Nephron (organoid): ENCODE results near the gene FAM120B.

Experiments
- H3K27ac Mint-ChIP-seq, 3 experiments: 2 replicates each; pipeline ENCODE4 v1.8.0; 2020; ENCODE audit warnings: mixed read lengths in 3 of 3, mild to moderate bottlenecking in 2 of 3, moderate library complexity in 1 of 3
- H3K27me3 Mint-ChIP-seq: 2 replicates; pipeline ENCODE4 v1.8.0; 2021; ENCODE audit warnings: low read depth, mild to moderate bottlenecking, moderate library complexity, mixed read lengths
- H3K36me3 Mint-ChIP-seq: 2 replicates; pipeline ENCODE4 v1.8.0; 2020; ENCODE audit warnings: low read depth, mixed read lengths
- H3K4me1 Mint-ChIP-seq: 2 replicates; pipeline ENCODE4 v1.8.0; 2020; ENCODE audit warnings: mixed read lengths
- H3K4me3 Mint-ChIP-seq, 3 experiments: 2 replicates each; pipeline ENCODE4 v1.8.0; 2020; ENCODE audit warnings: mild to moderate bottlenecking in 3 of 3, mixed read lengths in 3 of 3, moderate library complexity in 2 of 3
- H3K9me3 Mint-ChIP-seq: 2 replicates; pipeline ENCODE4 v1.8.0; 2020; ENCODE audit warnings: mixed read lengths
- TF ChIP-seq, protein P1 (sequence below), 3 experiments: fragments of 200-600 bp; sonication (generic); IDR thresholded peaks; one replicate each; pipeline ENCODE4 v1.5.0; 2021; ENCODE audit warnings: antibody characterized with exemption in 3 of 3; ENCODE audit not compliant: unreplicated experiment in 3 of 3

Gene FAM120B

DNA sequence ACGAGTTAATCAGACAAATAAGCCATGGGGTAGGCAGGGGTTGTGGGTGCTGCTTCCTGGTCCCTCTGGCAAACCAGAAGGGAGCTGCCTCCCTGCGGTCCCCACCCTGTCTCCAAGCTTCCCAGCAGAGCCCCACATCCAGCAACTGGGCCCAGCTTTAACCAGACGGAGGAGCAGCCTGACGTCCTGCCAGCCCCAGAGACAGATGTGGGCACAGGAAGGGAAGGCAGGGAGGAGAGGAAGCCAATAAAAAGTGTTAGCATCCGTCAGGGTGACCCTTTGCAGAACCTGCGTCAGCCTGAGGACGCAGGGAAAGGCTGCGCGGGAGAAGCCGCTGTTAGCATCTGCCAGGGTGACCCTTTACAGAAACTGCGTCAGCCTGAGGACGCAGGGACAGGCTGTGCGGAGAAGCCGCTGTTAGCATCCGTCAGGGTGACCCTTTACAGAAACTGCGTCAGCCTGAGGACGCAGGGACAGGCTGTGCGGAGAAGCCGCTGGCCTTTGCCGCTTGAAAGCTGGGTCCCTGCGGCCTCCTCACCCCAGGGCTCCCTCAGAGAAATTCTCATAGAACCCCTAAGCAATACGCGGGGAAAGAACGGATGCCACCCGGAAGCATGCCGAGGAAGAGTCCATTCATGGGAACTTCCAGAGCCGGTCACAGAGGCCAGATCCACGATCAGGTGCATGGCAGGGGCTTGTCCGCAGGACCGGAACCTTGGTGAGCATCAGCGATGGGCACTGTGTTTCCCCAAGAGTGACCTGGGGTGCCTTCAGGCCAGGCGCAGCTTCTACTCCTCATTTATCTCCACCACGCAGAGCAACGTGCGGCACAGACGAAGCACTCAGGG lies 31.6 kb upstream of the FAM120B start:
- no peak overlapping the region for H3K4me3 Mint-ChIP-seq

DNA sequence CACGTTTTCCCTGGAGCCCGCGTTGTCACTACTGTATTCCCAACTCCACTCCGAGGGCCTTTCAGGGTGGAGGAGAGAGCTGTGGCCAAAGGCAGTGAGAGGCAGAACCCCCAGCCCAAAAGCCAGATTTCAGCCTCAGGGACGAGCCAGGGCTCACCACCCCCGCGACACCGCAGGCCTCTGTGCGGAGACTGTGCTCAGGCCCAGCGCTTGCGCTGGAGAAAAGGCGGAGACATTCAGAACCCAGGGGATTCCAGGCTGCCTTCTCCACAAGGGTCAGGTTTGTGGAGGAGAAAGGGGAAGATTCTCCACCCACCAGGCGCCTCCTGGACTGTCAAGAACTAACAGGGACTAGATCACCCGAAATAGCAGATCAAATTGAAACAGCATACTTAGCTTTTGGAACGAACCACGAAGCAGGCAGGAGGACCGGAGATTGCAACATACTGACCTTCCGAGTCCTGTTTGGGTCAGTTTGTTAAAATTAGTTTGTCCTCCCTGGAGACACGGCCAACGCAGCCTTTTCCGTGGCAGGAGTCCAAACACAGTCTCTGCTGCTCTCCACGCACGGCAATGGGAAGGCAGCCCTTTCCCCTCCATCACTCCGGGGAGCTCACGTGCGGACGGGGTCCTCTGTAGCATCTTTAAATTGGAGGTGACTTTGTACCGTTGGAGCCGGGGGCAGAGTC lies 30.0 kb upstream of the FAM120B start:
- no peak overlapping the region for H3K4me3 Mint-ChIP-seq
- H3K27ac Mint-ChIP-seq, result no peak overlapping the region
- TF ChIP-seq, protein P1, sequence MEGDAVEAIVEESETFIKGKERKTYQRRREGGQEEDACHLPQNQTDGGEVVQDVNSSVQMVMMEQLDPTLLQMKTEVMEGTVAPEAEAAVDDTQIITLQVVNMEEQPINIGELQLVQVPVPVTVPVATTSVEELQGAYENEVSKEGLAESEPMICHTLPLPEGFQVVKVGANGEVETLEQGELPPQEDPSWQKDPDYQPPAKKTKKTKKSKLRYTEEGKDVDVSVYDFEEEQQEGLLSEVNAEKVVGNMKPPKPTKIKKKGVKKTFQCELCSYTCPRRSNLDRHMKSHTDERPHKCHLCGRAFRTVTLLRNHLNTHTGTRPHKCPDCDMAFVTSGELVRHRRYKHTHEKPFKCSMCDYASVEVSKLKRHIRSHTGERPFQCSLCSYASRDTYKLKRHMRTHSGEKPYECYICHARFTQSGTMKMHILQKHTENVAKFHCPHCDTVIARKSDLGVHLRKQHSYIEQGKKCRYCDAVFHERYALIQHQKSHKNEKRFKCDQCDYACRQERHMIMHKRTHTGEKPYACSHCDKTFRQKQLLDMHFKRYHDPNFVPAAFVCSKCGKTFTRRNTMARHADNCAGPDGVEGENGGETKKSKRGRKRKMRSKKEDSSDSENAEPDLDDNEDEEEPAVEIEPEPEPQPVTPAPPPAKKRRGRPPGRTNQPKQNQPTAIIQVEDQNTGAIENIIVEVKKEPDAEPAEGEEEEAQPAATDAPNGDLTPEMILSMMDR (IDR thresholded peaks at IDR 0.05; ENCODE audit: unreplicated experiment in 3 of 3), result no peak
- H3K9me3 Mint-ChIP-seq, result no peaks in the 10 kb centered on the region
- peaks cover 34% of the 10 kb centered on the region for H3K27me3 Mint-ChIP-seq
- H3K36me3 Mint-ChIP-seq, result peaks cover under 1% of the 10 kb centered on the region
- H3K4me1 Mint-ChIP-seq, result peaks cover 48% of the 10 kb centered on the region

More for the DNA sequence above, 31.6 kb upstream of the FAM120B start:
- H3K36me3 Mint-ChIP-seq, result no peaks in the 10 kb centered on the region
- H3K27ac Mint-ChIP-seq, result no peak overlapping the region
- peaks cover 44% of the 10 kb centered on the region for H3K4me1 Mint-ChIP-seq
- no peaks in the 10 kb centered on the region for H3K9me3 Mint-ChIP-seq
- peaks cover 23% of the 10 kb centered on the region for H3K27me3 Mint-ChIP-seq
- TF ChIP-seq, protein P1 (IDR thresholded peaks at IDR 0.05; ENCODE audit: unreplicated experiment in 3 of 3), result no peak

DNA sequence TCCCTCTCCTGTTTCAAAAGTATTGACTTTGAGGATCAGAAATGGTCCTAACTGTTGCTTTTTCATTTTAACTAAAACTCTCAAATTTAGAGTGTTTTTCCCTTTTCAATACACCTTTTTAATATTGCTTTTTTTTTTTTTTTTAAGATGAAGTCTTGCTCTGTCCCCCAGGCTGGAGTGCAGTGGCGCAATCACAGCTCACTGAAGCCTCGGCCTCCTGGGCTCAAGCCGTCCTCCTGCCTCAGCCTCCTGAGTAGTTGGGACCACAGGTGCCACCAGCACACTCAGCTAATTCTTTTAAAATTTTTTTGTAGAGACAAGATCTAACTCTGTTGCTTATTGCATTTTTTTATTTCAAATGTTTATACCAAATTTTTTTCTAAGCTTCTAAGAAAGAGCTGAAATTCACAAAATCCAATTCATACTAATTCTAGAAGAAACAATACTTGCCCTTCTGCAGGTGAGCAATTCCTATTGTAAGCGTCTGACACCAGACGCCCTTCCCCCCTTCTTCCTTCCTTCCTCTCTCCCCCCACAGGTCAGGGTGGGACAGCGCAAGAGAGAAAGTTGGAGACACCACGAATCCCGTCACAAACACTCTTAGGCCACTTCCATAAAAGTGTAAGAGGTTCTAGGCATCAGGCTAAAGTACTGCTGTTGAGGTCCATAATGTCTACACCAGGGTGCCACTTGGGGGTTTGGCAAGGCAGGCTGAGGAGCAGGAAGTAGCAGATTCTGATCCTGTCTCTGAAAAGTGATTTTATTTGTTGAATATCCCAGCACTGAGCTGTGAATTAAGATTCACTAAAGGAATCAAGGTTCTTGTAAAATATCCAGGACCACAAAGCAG lies 28.4 kb upstream of the FAM120B start:
- Mint-ChIP-seq H3K27ac (no peak overlapping the region), H3K27me3 (peaks cover 37% of the 10 kb centered on the region), H3K9me3 (no peaks in the 10 kb centered on the region), H3K4me3 (no peak overlapping the region), H3K36me3 (peaks cover 9% of the 10 kb centered on the region), H3K4me1 (peaks cover 43% of the 10 kb centered on the region)
- TF ChIP-seq, protein P1 (IDR thresholded peaks at IDR 0.05; ENCODE audit: unreplicated experiment in 3 of 3), result no peak

DNA sequence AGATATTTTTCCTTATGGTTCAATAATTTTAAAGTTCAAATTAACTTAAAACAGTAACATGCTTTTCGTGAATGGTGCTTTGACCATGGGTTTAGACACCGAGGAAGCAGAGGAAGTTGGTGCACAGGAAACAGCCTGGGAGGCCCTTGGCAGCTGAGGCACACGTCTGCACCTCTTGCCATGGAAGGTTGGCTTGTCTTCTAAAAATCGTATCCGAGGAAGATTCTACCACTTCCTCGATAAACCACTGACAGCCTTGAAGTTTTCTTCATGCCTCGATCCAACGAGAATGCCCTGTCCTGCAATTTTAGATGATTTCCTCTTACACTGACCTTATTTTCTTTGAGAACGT lies 27.8 kb upstream of the FAM120B start:
- peaks cover 39% of the 10 kb centered on the region for H3K4me1 Mint-ChIP-seq
- H3K4me3 Mint-ChIP-seq, result no peak overlapping the region
- H3K9me3 Mint-ChIP-seq, result no peaks in the 10 kb centered on the region
- H3K27me3 Mint-ChIP-seq, result peaks cover 34% of the 10 kb centered on the region
- H3K36me3 Mint-ChIP-seq, result peaks cover 9% of the 10 kb centered on the region
- TF ChIP-seq, protein P1 (IDR thresholded peaks at IDR 0.05; ENCODE audit: unreplicated experiment in 3 of 3), result no peak
- H3K27ac Mint-ChIP-seq, result peak overlapping the region in 1 of 3 experiments; percentile 10

DNA sequence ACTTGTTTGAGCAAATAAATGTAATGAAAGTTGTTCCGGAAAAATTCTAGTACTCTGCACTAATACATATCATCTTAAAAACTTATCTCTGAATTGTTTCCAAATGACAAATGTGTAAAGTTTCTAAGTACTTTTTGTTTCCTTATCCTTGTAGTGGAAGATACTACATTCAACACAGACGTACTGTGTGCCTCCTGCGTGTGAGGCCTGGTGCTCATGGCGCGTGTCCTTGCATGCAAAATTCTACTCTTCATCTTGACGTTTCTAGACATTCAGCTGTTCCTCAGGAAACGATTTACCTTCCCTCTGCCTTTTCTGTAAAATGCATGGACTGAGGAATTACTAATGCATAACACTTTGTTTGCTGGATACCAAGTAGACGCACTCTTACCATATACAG lies 27.1 kb upstream of the FAM120B start:
- Mint-ChIP-seq H3K36me3 (peaks cover 9% of the 10 kb centered on the region), H3K27ac (peak overlapping the region; percentile 30 to 53 (median 35)), H3K27me3 (peaks cover 28% of the 10 kb centered on the region), H3K9me3 (no peaks in the 10 kb centered on the region), H3K4me1 (peaks cover 34% of the 10 kb centered on the region), H3K4me3 (no peak overlapping the region)
- TF ChIP-seq, protein P1 (IDR thresholded peaks at IDR 0.05; ENCODE audit: unreplicated experiment in 3 of 3), result no peak
